ENCODE data around the gene SLIT3. TPM values are rescaled to one million over a fixed set of nuclear protein-coding genes. Genes with fewer than 3 reads are reported as not detected.
A peak's percentile ranks its signal among the peaks of the same experiment; 100 is the strongest.

SLIT3 gene
- total and polyA plus RNA-seq, 9 of the 15 experiments (the other 6 are each of a cell fraction or from before 2014, with no cell fraction given) = 0.01 to 0.04 TPM; not detected in 7

- TF ChIP-seq NR2C1 (IDR thresholded peaks at IDR 0.05) (no peak), NR2C1 (tag; IDR thresholded peaks at IDR 0.05) (no peak), KHSRP (IDR thresholded peaks at IDR 0.05) (no peak), RBM34 (IDR thresholded peaks at IDR 0.05; ENCODE audit: borderline replicate concordance, insufficient read depth, low read length) (no peak), NUFIP1 (IDR thresholded peaks at IDR 0.05; ENCODE audit: partially characterized antibody) (no peak), TRIM24 (IDR thresholded peaks at IDR 0.05) (peak in 1 of 2 experiments; percentile 46; a peak in 1 of 4 replicates), ZBTB9 (CRISPR knock-in tag; IDR thresholded peaks at IDR 0.05) (no peak; the same call in 1 of the 2 replicates), NBN (IDR thresholded peaks at IDR 0.05; ENCODE audit: low read depth) (no peak), HNRNPH1 (optimal IDR thresholded peaks at IDR 0.05; ENCODE audit: low read depth, low read length) (no peak), HNRNPUL1 (IDR thresholded peaks at IDR 0.05; ENCODE audit: low read length) (no peak), KAT2B (IDR thresholded peaks at IDR 0.05; ENCODE audit: low read depth, low read length) (no peak), HLTF (IDR thresholded peaks at IDR 0.05) (no peak), MTA1 (IDR thresholded peaks at IDR 0.05; ENCODE audit: borderline replicate concordance) (no peak), LEF1 (IDR thresholded peaks at IDR 0.05) (no peak), XRCC4 (IDR thresholded peaks at IDR 0.05; ENCODE audit: extremely low read depth, insufficient read depth, insufficient read length) (no peak), NCOA2 (IDR thresholded peaks at IDR 0.05; ENCODE audit: partially characterized antibody in 2 of 2) (no peak), ZNF3 (CRISPR knock-in tag; IDR thresholded peaks at IDR 0.05) (no peak), NR1H2 (CRISPR knock-in tag; IDR thresholded peaks at IDR 0.05) (no peak)
- TF ChIP-seq, protein P1, sequence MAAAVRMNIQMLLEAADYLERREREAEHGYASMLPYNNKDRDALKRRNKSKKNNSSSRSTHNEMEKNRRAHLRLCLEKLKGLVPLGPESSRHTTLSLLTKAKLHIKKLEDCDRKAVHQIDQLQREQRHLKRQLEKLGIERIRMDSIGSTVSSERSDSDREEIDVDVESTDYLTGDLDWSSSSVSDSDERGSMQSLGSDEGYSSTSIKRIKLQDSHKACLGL (CRISPR knock-in tag; IDR thresholded peaks at IDR 0.05; ENCODE audit: borderline replicate concordance, poor library complexity, severe bottlenecking) = no peak
- TF ChIP-seq, protein P2, sequence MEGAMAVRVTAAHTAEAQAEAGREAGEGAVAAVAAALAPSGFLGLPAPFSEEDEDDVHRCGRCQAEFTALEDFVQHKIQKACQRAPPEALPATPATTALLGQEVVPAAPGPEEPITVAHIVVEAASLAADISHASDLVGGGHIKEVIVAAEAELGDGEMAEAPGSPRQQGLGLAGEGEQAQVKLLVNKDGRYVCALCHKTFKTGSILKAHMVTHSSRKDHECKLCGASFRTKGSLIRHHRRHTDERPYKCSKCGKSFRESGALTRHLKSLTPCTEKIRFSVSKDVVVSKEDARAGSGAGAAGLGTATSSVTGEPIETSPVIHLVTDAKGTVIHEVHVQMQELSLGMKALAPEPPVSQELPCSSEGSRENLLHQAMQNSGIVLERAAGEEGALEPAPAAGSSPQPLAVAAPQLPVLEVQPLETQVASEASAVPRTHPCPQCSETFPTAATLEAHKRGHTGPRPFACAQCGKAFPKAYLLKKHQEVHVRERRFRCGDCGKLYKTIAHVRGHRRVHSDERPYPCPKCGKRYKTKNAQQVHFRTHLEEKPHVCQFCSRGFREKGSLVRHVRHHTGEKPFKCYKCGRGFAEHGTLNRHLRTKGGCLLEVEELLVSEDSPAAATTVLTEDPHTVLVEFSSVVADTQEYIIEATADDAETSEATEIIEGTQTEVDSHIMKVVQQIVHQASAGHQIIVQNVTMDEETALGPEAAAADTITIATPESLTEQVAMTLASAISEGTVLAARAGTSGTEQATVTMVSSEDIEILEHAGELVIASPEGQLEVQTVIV (CRISPR knock-in tag; IDR thresholded peaks at IDR 0.05; ENCODE audit: borderline replicate concordance) = no peak
- TF ChIP-seq, protein P3, sequence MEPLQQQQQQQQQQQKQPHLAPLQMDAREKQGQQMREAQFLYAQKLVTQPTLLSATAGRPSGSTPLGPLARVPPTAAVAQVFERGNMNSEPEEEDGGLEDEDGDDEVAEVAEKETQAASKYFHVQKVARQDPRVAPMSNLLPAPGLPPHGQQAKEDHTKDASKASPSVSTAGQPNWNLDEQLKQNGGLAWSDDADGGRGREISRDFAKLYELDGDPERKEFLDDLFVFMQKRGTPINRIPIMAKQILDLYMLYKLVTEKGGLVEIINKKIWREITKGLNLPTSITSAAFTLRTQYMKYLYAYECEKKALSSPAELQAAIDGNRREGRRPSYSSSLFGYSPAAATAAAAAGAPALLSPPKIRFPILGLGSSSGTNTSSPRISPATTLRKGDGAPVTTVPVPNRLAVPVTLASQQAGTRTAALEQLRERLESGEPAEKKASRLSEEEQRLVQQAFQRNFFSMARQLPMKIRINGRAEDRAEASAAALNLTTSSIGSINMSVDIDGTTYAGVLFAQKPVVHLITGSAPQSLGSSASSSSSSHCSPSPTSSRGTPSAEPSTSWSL (CRISPR knock-in tag; IDR thresholded peaks at IDR 0.05; ENCODE audit: borderline replicate concordance) = no peak
- TF ChIP-seq, protein P4, sequence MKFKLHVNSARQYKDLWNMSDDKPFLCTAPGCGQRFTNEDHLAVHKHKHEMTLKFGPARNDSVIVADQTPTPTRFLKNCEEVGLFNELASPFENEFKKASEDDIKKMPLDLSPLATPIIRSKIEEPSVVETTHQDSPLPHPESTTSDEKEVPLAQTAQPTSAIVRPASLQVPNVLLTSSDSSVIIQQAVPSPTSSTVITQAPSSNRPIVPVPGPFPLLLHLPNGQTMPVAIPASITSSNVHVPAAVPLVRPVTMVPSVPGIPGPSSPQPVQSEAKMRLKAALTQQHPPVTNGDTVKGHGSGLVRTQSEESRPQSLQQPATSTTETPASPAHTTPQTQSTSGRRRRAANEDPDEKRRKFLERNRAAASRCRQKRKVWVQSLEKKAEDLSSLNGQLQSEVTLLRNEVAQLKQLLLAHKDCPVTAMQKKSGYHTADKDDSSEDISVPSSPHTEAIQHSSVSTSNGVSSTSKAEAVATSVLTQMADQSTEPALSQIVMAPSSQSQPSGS (CRISPR knock-in tag; IDR thresholded peaks at IDR 0.05) = no peak
These were observed 506.8 kb downstream of the SLIT3 start (continued) for GRCh38 chr5:168793841-168794837.
